Tibial nerve (tissue), 4 donors: Measurements from ENCODE around the gene PFKFB3. TPM values are rescaled to one million over a fixed set of nuclear protein-coding genes. Genes with fewer than 3 reads are reported as not detected.
"Not testable (repeated sequence)": the region's sequence is repeated elsewhere in the genome, so short reads cannot be mapped to it uniquely, and the experiment has no call there.

Source experiments
- DNase-seq, 2 donors: peaks; one replicate each; pipeline ENCODE4 v3.0.0-alpha.2; 2019; ENCODE audit warnings: low spot score in 2 of 2
- H3K27ac ChIP-seq, 4 donors: fragments of 200-600 bp; sonication (generic) in 3 of 4; one replicate each; pipeline ENCODE4 v1.5.1; 2017 to 2019; ENCODE audit warnings: mild to moderate bottlenecking in 1 of 4
- H3K27me3 ChIP-seq, 2 donors: fragments of 200-600 bp; sonication (generic) in 1 of 2; one replicate each; pipeline versions ENCODE4 v1.5.1 to v1.6.0; 2017 to 2019
- H3K36me3 ChIP-seq, 3 donors: fragments of 200-600 bp; sonication (generic); one replicate each; pipeline ENCODE4 v1.5.1; 2018 to 2019
- H3K4me1 ChIP-seq, 4 donors: fragments of 200-600 bp; sonication (generic) in 3 of 4; one replicate each; pipeline ENCODE4 v1.5.1; 2017 to 2019
- H3K4me3 ChIP-seq, 4 donors: fragments of 200-600 bp; sonication (generic) in 3 of 4; one replicate each; pipeline ENCODE4 v1.5.1; 2017 to 2019; ENCODE audit warnings: mild to moderate bottlenecking in 1 of 4, moderate library complexity in 1 of 4
- H3K9me3 ChIP-seq, 4 donors: fragments of 200-600 bp; sonication (generic) in 3 of 4; one replicate each; pipeline ENCODE4 v1.5.1; 2017 to 2019
- CTCF ChIP-seq, 5 experiments: fragments of 200-600 bp in 3 of 5; fragments of 450-650 bp in 2 of 5; sonication (generic) in 3 of 5; IDR thresholded peaks; one replicate each; pipeline ENCODE4 v1.5.1; 2016 to 2019; ENCODE audit warnings: antibody characterized with exemption in 5 of 5, mild to moderate bottlenecking in 3 of 5, moderate library complexity in 2 of 5
- EP300 ChIP-seq, 2 donors: sonication (generic); formaldehyde crosslinking; IDR thresholded peaks; one replicate each; pipeline ENCODE4 v1.6.1; 2017; ENCODE audit warnings: antibody characterized with exemption in 2 of 2, mild to moderate bottlenecking in 1 of 2
- POLR2A ChIP-seq, 2 donors: fragments of 450-650 bp; IDR thresholded peaks; one replicate each; pipeline ENCODE4 v1.6.1; 2017; ENCODE audit warnings: antibody characterized with exemption in 2 of 2, mild to moderate bottlenecking in 2 of 2, moderate library complexity in 2 of 2
- WGBS, 2 donors: methylation state at CpG; one replicate each; pipeline ENCODE4 v1.1.5; 2018; 5-methylcytosine and 5-hydroxymethylcytosine counted together
- total RNA-seq, 4 donors: library from RNA; depleted of rRNA; stranded (reverse); fragments of >200 nt; gene quantifications; one replicate each; pipeline ENCODE4 v1.1.0, GENCODE V29; 2016

Gene PFKFB3
- total RNA-seq, 4 donors from 2014 or later, result 72.0 to 183 (median 98.7) TPM

- H3K27ac ChIP-seq, result no peak overlapping the region
- no peak for DNase-seq
- H3K36me3 ChIP-seq, result peaks cover 0 to 55% (median 7%) of the 10 kb centered on the region in 3 donors
- H3K9me3 ChIP-seq, result no peaks in the 10 kb centered on the region
- no peaks in the 10 kb centered on the region for H3K4me1 ChIP-seq
- WGBS, 2 donors, result 85 to 87% methylated on average over 36 to 38 of the region's 38 CpGs
- no peak overlapping the region for H3K4me3 ChIP-seq
- H3K27me3 ChIP-seq, result no peaks in the 10 kb centered on the region
- TF ChIP-seq CTCF (IDR thresholded peaks at IDR 0.05) (no peak), EP300 (IDR thresholded peaks at IDR 0.05) (no peak), POLR2A (IDR thresholded peaks at IDR 0.05) (no peak)
Measured at GRCh38 chr10:6236349-6237198, 33.8 kb downstream of the PFKFB3 start.

- H3K27me3 ChIP-seq, result no peaks in the 10 kb centered on the region
Measured at GRCh38 chr10:6237199-6237530, 34.4 kb downstream of the PFKFB3 start.

GRCh38 chr10:6238587-6239212, 36.0 kb downstream of the PFKFB3 start:
- not testable (repeated sequence) for H3K27me3 ChIP-seq, H3K4me3 ChIP-seq, H3K4me1 ChIP-seq, H3K9me3 ChIP-seq, H3K27ac ChIP-seq, DNase-seq
- WGBS, 2 donors, result 88 to 91% methylated on average over 6 of the region's 6 CpGs
- H3K36me3 ChIP-seq, result peaks cover 0 to 34% (median 0%) of the 10 kb centered on the region in 3 donors

More at GRCh38 chr10:6237199-6237530, 34.4 kb downstream of the PFKFB3 start:
- no peaks in the 10 kb centered on the region for H3K4me1 ChIP-seq
- WGBS, 2 donors, result 93% methylated on average over 9 of the region's 9 CpGs
- H3K4me3 ChIP-seq, result no peak overlapping the region
- no peak for DNase-seq
- H3K9me3 ChIP-seq, result no peaks in the 10 kb centered on the region
- TF ChIP-seq POLR2A (IDR thresholded peaks at IDR 0.05) (no peak), EP300 (IDR thresholded peaks at IDR 0.05) (no peak), CTCF (IDR thresholded peaks at IDR 0.05) (no peak)
- H3K27ac ChIP-seq, result no peak overlapping the region
- peaks cover 0 to 49% (median 7%) of the 10 kb centered on the region in 3 donors for H3K36me3 ChIP-seq

- no peak for DNase-seq
Measured at GRCh38 chr10:6239213-6239991, 36.7 kb downstream of the PFKFB3 start.

More at GRCh38 chr10:6239213-6239991, 36.7 kb downstream of the PFKFB3 start:
- H3K36me3 ChIP-seq, result peaks cover 0 to 27% (median 0%) of the 10 kb centered on the region in 3 donors
- H3K27me3 ChIP-seq, result no peaks in the 10 kb centered on the region
- WGBS, 2 donors, result 74 to 75% methylated on average over 15 of the region's 15 CpGs
- no peak overlapping the region for H3K4me3 ChIP-seq
- H3K27ac ChIP-seq, result no peak overlapping the region
- H3K4me1 ChIP-seq, result no peaks in the 10 kb centered on the region
- no peaks in the 10 kb centered on the region for H3K9me3 ChIP-seq
- no peak for TF ChIP-seq POLR2A (IDR thresholded peaks at IDR 0.05)
- no peak for TF ChIP-seq CTCF (IDR thresholded peaks at IDR 0.05)
- no peak for TF ChIP-seq EP300 (IDR thresholded peaks at IDR 0.05)
